ENCODE results near the gene SLC35B4.

SLC35B4 gene

GRCh38 chr7:134307320-134307719 lies 9.4 kb downstream of the SLC35B4 start:
- no peak for TF ChIP-seq CTCF (IDR thresholded peaks at IDR 0.05; ENCODE audit: low read depth, low read length)
- peaks cover 14% of the 10 kb centered on the region for H3K36me3 ChIP-seq
- H3K9me3 ChIP-seq, result no peaks in the 10 kb centered on the region
- H3K4me1 ChIP-seq, result no peaks in the 10 kb centered on the region
- DNase-seq, result no peak
- no peak overlapping the region for H3K4me3 ChIP-seq (ENCODE audit: low read depth, low read length)
- H3K27me3 ChIP-seq, result no peaks in the 10 kb centered on the region

DNA sequence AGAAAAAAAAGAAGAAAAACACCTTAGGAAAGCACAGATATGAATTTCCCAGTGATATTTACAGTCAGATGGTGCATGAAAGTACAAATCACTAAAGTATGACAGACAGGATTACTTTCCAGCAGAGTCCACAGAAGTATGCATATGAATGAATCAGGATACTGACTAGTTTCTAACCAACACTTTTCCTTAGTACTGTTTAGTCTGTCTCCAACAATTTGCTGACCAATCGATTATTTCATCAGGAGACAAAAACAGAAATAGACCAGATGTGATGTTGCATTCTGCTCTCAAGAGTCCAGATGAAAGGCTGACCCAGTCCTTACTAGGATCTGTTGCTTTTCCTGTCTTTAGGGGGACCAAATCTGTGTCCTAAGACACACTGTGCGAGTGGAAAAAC lies 14.6 kb downstream of the SLC35B4 start:
- peaks cover 29% of the 10 kb centered on the region for H3K36me3 ChIP-seq

GRCh38 chr7:134301592-134301991 lies 15.1 kb downstream of the SLC35B4 start:
- TF ChIP-seq CTCF (IDR thresholded peaks at IDR 0.05; ENCODE audit: low read depth, low read length), result no peak
- no peak for DNase-seq
- Histone ChIP-seq H3K27me3 (no peaks in the 10 kb centered on the region), H3K36me3 (peaks cover 30% of the 10 kb centered on the region), H3K4me1 (no peaks in the 10 kb centered on the region), H3K4me3 (ENCODE audit: low read depth, low read length) (no peak overlapping the region), H3K9me3 (no peaks in the 10 kb centered on the region)

More for the DNA sequence above, 14.6 kb downstream of the SLC35B4 start:
- TF ChIP-seq CTCF (IDR thresholded peaks at IDR 0.05; ENCODE audit: low read depth, low read length), result no peak
- H3K4me3 ChIP-seq (ENCODE audit: low read depth, low read length), result no peak overlapping the region
- no peaks in the 10 kb centered on the region for H3K9me3 ChIP-seq
- H3K4me1 ChIP-seq, result no peaks in the 10 kb centered on the region
- no peak for DNase-seq
- H3K27me3 ChIP-seq, result no peaks in the 10 kb centered on the region

GRCh38 chr7:134300988-134301387 lies 15.7 kb downstream of the SLC35B4 start:
- no peak for TF ChIP-seq CTCF (IDR thresholded peaks at IDR 0.05; ENCODE audit: low read depth, low read length)
- Histone ChIP-seq H3K4me1 (no peaks in the 10 kb centered on the region), H3K9me3 (no peaks in the 10 kb centered on the region), H3K36me3 (peaks cover 36% of the 10 kb centered on the region), H3K27me3 (no peaks in the 10 kb centered on the region), H3K4me3 (ENCODE audit: low read depth, low read length) (no peak overlapping the region)
- no peak for DNase-seq

DNA sequence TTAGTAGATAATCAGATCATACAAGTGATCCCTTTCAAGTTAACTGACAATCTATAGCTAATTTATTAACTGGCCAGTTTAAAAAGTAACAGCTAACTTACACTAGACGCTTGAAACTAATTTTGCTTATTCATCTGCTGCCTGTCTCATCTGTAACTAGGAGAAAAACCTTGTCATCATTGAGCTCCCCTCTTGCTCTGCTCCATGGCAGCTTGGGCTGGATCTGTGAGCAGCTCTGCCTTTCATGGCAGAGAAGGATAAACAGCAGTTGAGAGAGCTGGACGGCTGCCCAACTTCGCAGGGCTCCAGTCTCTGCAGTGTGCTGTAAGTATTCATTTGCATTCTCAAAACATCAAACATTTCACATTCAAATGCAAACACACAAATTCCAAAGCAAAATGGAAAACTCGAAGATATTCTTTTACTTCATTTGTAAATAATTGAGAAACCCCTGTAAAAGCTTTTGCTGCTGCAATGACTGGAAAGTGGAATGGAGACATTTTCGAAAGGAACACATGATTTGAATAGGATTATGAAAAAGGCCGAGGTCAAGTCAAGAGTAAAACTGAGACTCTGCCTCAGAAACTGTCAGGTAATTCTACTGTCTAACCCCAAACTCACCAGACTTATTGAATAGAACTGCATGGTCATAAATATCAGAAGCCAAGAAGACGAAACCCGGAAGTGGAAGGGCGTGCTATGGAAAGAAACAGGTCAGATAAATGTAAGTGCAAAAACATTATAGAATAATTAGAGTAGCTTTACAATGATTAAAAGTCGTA lies 17.6 kb downstream of the SLC35B4 start:
- Histone ChIP-seq H3K36me3 (peaks cover 45% of the 10 kb centered on the region), H3K9me3 (no peaks in the 10 kb centered on the region)
- DNase-seq, result peak; percentile 37

More for the DNA sequence above, 17.6 kb downstream of the SLC35B4 start:
- H3K4me3 ChIP-seq (ENCODE audit: low read depth, low read length), result no peak overlapping the region
- no peaks in the 10 kb centered on the region for H3K27me3 ChIP-seq
- TF ChIP-seq CTCF (IDR thresholded peaks at IDR 0.05; ENCODE audit: low read depth, low read length), result no peak
- H3K4me1 ChIP-seq, result no peaks in the 10 kb centered on the region

All from BE2C (cell line).